Measurements from ENCODE around the gene APBA2.

Gene APBA2

DNA sequence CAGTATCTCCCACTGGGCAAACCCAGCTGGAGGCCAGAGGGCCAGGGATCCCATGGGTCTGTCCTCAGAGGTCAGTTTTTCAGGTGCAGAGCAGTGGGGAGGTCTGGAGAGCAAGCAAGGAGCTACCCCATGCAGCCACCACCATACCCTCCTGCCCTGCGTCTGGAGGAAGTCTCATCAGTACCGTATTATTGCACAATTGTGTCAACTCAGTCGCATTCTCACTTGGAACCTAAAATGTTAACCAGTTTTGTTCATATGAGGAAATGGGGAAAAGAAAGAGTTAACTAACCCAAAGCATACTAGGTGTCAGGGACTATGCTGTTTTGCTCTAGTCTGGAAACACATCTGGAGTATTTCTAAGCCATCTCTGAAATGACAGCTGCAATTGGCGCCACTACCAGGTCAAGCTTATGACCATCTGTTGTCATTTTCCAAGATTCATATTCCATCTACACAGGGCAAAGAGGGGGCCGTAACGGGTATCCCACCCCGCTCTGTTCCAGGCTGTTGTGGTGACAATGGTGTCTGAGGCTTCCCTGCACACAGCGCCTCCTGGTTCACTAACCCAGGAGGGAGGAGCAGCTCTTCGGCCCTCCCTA lies 16.9 kb upstream of the APBA2 start:
- H3K4me3 ChIP-seq (ENCODE audit: low read depth, low read length): no peak overlapping the region
- DNase-seq (ENCODE audit: low read depth): no peak
- TF ChIP-seq, protein P1, sequence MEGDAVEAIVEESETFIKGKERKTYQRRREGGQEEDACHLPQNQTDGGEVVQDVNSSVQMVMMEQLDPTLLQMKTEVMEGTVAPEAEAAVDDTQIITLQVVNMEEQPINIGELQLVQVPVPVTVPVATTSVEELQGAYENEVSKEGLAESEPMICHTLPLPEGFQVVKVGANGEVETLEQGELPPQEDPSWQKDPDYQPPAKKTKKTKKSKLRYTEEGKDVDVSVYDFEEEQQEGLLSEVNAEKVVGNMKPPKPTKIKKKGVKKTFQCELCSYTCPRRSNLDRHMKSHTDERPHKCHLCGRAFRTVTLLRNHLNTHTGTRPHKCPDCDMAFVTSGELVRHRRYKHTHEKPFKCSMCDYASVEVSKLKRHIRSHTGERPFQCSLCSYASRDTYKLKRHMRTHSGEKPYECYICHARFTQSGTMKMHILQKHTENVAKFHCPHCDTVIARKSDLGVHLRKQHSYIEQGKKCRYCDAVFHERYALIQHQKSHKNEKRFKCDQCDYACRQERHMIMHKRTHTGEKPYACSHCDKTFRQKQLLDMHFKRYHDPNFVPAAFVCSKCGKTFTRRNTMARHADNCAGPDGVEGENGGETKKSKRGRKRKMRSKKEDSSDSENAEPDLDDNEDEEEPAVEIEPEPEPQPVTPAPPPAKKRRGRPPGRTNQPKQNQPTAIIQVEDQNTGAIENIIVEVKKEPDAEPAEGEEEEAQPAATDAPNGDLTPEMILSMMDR (IDR thresholded peaks at IDR 0.05; ENCODE audit: low read depth, low read length, missing control alignments): no peak

DNA sequence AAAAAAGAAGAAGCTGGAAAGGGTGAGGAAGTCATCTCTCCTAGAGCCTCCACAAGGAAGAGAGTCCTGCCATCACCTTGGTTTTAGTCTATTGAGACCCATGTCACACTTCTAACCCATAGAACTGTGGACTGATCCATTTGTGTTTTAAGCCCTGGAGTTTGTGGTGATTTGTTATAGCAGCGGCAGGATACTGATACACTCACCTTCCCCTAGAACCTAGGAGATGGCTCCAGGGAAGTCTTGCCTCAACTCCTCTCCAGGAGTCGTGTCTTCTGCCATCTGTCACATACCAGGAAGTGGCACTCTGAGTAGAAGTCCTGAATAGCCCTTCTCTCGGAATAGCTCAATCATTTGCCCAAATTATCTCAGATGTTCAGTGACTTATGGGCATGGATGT lies 14.6 kb upstream of the APBA2 start:
- no peak for DNase-seq (ENCODE audit: low read depth)
- TF ChIP-seq, protein P1 (IDR thresholded peaks at IDR 0.05; ENCODE audit: low read depth, low read length, missing control alignments): no peak
- H3K4me3 ChIP-seq (ENCODE audit: low read depth, low read length): no peak overlapping the region

DNA sequence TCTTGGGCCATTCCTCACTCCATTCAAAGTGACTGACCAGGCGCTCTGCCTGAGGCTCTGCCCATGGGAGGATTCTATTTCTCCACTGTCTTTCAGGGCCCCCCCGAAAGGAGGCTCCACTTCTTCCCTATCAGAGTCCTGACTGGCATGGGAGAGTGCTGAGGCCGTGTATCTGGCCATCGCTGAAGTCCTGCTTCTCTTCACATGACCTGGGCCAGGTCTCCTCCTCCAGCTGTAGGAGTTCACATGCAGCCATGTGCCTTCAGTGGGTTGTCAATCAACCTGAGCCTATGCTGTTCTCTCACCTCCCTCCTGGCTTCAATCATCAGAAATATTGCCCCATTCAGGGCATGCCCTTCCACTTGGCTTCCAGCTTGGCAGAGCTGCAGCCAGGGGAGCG lies 12.8 kb upstream of the APBA2 start:
- no peak for DNase-seq (ENCODE audit: low read depth)
- no peak overlapping the region for H3K4me3 ChIP-seq (ENCODE audit: low read depth, low read length)
- TF ChIP-seq, protein P1 (IDR thresholded peaks at IDR 0.05; ENCODE audit: low read depth, low read length, missing control alignments): no peak

DNA sequence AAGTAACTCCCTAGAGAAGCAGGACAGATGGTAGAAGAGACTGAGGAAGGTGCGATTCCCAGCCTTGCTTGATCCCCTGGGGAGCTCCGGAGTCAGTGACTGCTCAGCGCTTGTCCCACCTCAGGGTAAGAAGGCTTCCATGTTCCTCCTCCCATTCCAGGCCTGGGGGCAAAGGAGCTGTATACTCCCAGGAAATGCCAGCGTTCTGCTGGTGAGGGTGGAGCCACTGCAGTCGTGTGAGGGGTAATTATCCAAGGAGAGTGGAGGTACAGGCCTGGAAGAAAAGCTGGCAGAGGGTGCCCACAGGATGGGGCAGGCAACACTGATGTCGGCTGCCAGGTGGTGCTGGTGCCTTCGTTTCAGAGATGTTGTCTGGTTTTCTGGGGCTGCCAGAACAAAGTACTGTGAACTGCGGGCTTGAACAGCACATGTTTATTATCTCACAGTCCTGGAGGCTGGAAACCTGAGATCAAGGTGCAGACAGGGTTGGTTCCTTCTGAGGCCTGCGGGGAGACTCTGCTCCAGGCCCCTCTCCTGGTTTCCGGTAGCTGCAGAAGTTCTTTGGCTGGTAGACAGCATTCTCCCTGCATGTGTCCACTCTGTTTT lies 12.1 kb upstream of the APBA2 start:
- no peak overlapping the region for H3K4me3 ChIP-seq (ENCODE audit: low read depth, low read length)
- TF ChIP-seq, protein P1 (IDR thresholded peaks at IDR 0.05; ENCODE audit: low read depth, low read length, missing control alignments): no peak
- no peak for DNase-seq (ENCODE audit: low read depth)

DNA sequence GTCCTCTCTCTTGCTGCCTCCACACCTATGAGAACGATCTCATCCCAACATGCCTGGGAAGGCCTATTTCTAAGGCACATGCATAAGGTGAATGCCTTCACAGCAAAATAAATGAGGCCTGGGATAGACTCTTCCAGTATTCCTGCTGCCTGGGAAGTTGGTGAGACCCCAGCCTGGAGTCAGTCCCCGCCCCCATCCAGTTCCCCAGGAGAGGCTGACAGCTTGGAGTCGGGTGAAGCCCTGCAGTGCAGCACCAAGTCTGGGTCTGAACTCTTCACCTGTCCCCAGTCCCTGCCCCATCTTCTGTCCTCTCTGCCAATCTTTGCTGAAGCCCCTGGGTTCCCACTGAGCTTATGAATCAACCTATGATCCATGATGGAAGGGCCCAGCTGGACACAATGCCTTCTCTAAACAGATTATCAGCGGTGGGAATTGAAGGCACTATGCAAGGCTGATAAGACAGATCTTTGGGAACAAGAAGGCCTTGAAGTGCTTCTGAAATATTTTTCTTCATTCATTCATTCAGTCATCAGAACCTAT lies 10.2 kb upstream of the APBA2 start:
- TF ChIP-seq, protein P1 (IDR thresholded peaks at IDR 0.05; ENCODE audit: low read depth, low read length, missing control alignments): no peak
- H3K4me3 ChIP-seq (ENCODE audit: low read depth, low read length): no peak overlapping the region
- DNase-seq (ENCODE audit: low read depth): no peak

DNA sequence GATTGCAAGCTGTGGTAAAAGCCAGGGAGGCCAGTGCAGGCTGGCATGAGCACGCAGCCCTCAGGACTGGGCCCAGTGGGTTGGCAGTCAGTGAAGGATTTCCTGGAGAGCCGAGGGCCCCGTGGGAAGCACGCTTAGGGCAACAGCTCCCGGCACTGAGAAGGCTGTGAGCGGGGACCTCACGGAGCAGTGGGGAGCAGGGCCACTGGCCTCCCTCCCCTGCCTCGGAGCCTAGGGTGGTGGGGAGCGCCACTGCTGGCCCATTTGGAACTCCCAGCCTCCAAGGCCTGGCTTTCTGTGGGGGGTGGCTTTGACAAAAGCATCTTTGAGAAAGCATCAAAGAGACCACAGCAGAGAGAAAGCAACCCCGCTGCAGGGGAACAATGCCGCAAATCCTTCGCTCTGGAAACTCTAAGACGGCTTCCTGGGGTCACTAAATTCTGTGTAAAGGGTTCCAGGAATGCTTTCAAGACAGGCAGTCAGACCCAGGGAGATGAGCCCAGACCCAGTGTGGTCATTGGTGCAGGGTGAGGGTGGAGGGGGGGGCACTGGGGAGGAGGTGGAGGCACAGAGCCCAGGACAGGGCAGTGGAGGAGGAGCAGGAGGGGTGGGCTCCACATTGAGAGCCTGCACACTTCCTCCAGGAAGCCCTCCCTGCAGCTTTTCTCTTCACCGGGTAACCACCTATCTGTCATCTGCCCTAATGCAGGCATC lies 9.5 kb upstream of the APBA2 start:
- no peak for DNase-seq (ENCODE audit: low read depth)
- H3K4me3 ChIP-seq (ENCODE audit: low read depth, low read length): no peak overlapping the region
- TF ChIP-seq, protein P1 (IDR thresholded peaks at IDR 0.05; ENCODE audit: low read depth, low read length, missing control alignments): no peak
